GM12865 (cell line): ENCODE results near the gene PROK2.

ENCODE experiments used
- DNase-seq: peaks from one replicate; pipeline ENCODE4 v3.0.0; 2010; ENCODE audit warnings: low read depth
- H3K4me3 ChIP-seq: 2 replicates; pipeline ENCODE4 v1.5.1; 2011; ENCODE audit warnings: mild to moderate bottlenecking, low read depth, low read length, control low read depth
- CTCF ChIP-seq: IDR thresholded peaks from 2 replicates; pipeline ENCODE4 v1.5.1; 2011; ENCODE audit warnings: low read length, control low read depth, low read depth, inconsistent platforms; ENCODE audit not compliant: insufficient read depth; ENCODE audit errors: missing control alignments

Gene PROK2

GRCh38 chr3:71815340-71816067 is 30.6 kb upstream of the PROK2 start:
- no peak for TF ChIP-seq CTCF
- H3K4me3 ChIP-seq, result no peak overlapping the region

GRCh38 chr3:71813704-71814103 is 28.8 kb upstream of the PROK2 start:
- DNase-seq, result no peak
- no peak overlapping the region for H3K4me3 ChIP-seq
- TF ChIP-seq CTCF, result no peak

More at GRCh38 chr3:71815340-71816067, 30.6 kb upstream of the PROK2 start:
- no peak for DNase-seq

- TF ChIP-seq CTCF, result no peak
- no peak for DNase-seq
- no peak overlapping the region for H3K4me3 ChIP-seq
Measured at GRCh38 chr3:71813073-71813472, 28.1 kb upstream of the PROK2 start.

- TF ChIP-seq CTCF, result no peak
- no peak for DNase-seq
- no peak overlapping the region for H3K4me3 ChIP-seq
Measured at GRCh38 chr3:71810056-71810455, 25.1 kb upstream of the PROK2 start.

GRCh38 chr3:71809321-71810026 is 24.5 kb upstream of the PROK2 start:
- DNase-seq, result no peak
- no peak overlapping the region for H3K4me3 ChIP-seq
- TF ChIP-seq CTCF, result no peak

GRCh38 chr3:71806736-71807135 is 21.8 kb upstream of the PROK2 start:
- no peak for DNase-seq
- H3K4me3 ChIP-seq, result no peak overlapping the region
- TF ChIP-seq CTCF, result no peak
